ENCODE results near the gene XAGE3.

XAGE3 gene

DNA sequence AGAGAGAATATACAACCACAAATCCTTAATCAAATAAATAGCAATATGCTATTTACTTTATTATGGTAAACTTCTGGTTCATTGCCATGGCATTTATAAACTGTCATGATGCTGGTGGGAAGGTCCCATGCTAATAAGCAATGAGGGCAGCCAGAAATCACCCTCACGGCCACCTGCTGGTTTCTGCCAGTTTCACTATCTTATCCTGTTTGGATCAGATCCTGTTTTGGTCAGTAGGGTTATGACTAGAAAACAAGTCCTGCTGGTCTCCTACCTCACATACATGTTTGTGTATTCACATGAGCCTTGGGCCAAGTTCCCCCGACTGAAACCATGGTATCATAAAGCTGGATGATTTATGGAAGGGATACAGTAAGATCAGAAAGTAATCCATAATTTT lies 28.7 kb downstream of the XAGE3 start:
- DNase-seq, result no peak

GRCh38 chrX:52830551-52830950 lies 37.3 kb downstream of the XAGE3 start:
- DNase-seq, result no peak

DNA sequence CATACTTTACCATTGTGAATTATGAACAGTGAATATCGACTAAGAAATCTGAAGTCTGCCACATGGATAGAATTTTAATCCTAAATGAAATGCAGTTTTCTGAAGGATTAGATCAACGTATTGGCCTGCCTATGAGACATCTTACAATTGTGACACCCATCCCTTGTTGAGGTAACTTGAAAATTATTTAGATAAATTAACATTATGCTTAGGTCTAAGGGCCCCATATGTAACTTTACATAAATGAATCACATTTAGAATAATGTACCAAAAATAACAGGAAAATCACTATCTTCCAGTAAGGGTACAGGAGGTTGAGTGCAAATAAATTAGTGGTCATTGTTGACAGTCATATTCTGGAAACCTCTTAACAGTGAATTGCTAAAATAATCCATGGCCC lies 43.3 kb downstream of the XAGE3 start:
- no peak for DNase-seq

GRCh38 chrX:52821079-52821760 lies 46.7 kb downstream of the XAGE3 start:
- DNase-seq, result no peak

- DNase-seq, result no peak
These were observed 48.1 kb downstream of the XAGE3 start for GRCh38 chrX:52819788-52820187.
